Measurements from ENCODE around the gene PROB1.
"Not testable (repeated sequence)": the region's sequence is repeated elsewhere in the genome, so short reads cannot be mapped to it uniquely, and the experiment has no call there.

Gene PROB1

DNA sequence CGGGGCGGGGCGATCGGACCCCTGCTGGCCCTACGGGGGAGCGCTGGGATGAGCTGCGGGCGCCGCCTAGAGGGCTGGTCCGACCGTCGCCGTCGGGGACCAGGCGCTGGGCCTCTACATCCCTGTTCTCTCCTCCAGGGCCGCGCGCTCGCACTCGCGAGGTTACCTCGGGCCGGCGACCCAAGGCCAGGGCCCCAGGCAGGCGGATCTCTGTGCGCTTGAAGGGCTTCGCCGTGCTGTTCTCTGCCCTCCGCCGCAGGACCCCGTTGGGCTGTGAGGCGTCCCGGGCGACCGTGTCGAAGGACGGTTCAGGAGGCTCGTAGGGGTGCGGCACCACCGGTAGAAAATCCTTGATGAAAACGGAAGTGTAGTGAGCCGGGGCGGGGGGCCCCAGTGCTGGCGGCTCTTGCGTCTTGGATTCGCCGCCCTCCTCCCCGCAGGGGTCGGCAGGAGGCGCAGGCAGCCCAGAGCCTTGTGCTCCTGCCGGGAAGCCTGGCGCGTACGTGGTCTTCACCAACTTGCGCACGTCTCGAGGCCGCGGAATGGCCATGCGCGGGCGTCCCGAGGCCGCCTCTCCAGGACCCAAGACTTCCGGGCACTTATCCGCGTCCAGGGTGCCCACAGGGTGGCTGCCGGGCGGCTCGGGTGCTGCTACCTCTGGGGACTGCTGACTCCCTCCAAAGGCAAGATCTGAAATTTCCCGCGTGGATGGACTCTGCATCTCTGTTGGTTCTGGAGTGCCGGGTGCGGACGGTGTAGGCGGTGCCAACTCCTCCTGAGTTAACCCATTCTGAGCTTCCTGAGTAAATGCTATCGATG, 2.0 kb downstream of the PROB1 start:
- in situ Hi-C loops (cut with MboI; ENCODE audit: low sequenced_read_pairs): no loop called here

DNA sequence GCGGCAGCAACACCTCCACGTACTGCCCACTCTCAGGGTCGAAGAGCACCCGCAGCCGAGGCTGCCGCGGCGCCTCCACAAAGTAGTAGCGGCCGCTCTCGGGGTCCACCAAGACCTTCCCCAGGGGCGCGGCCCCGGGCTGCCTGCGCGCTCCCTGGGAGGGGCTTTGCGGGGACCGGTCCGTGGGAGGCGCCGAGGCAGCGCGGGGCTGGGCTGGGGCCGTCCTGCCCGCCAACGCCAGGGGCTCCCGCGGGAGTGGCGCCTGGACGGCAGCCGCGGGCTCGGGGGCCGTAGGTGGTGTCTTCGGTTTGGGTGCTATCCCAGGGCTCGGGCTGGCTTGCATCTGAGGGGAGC, 2.6 kb downstream of the PROB1 start:
- in situ Hi-C loops (cut with MboI; ENCODE audit: low sequenced_read_pairs): no loop called here

DNA sequence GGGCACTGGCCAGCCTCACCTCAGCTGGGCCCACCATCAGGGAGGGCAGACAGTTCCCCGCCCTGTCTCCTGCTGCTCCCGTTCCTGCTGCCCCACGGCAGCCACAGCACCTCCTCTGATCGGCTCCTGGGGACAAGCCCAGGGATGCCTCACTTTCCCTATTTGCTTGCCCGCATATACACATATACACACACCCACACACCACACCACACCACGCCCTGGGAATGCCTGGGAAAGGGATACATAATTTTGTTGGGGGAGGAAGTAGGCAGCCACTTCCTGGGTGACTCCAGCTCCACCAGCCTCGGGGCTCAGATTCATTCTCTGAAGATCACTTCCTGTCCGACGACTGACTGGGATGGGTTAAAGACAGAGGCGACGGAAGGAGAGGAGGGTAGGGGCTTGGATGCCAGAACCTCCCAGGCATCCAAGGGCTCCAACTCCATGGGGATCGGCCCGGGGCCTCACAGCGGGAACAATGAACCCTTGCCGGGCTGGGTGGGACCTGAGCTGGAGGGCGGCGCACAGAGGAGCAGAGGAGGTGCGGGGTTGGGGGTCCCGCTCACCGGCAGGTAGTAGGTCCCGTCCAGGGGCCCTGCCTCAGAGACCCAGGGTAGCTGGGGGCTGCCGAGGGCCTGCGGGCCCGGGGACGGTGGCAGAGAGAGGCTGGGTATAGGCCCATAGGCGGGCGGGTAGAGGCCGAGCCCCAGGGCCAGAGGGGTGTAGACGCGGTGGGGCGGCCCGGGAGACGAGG, 3.2 kb downstream of the PROB1 start:
- in situ Hi-C loops (cut with MboI; ENCODE audit: low sequenced_read_pairs): no loop called here

DNA sequence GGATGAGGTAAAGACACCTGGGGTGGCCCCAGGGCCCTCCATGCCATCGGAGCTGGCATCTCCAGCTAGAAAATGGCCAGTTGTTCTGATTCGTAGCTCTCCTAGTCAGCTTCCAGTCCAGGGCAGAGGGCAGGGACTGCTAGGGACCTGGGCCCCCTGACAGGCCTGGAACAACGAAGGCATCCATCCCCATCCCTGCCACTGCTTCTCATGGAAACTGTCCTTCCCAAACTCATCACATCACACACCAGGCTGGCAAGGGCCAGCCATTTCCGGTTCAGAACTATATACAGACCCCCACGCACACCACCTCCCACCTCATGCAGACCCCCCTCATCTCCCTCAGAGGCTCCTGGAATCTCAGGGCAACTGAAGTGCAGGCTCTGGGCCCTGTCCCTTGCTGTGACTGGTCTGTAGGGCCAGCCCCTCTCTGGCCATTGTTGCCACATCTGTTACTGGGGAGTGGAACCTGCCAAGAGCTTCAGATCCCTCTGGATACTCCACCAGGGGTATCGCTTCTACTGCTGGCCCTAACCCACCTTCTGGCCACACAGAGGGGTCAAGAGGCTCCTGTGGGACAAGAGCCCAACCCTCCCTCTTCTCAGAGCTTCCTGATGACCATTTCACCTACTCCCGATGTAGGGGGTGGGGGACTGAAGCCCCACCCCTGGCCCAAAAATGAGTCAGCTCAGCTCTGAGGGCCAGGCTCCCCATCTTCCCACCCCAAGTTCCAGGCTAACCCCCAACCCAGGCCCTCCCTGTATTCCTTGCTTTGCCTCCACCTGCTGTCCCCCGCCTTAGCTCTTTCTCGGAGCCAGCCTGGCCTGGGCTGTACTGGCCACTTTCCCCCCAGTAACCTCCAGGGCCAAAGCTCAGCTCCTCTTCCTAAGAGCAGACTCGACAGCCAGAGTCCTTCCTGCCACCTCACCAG, 4.0 kb downstream of the PROB1 start:
- in situ Hi-C loops (cut with MboI; ENCODE audit: low sequenced_read_pairs): no loop called here

DNA sequence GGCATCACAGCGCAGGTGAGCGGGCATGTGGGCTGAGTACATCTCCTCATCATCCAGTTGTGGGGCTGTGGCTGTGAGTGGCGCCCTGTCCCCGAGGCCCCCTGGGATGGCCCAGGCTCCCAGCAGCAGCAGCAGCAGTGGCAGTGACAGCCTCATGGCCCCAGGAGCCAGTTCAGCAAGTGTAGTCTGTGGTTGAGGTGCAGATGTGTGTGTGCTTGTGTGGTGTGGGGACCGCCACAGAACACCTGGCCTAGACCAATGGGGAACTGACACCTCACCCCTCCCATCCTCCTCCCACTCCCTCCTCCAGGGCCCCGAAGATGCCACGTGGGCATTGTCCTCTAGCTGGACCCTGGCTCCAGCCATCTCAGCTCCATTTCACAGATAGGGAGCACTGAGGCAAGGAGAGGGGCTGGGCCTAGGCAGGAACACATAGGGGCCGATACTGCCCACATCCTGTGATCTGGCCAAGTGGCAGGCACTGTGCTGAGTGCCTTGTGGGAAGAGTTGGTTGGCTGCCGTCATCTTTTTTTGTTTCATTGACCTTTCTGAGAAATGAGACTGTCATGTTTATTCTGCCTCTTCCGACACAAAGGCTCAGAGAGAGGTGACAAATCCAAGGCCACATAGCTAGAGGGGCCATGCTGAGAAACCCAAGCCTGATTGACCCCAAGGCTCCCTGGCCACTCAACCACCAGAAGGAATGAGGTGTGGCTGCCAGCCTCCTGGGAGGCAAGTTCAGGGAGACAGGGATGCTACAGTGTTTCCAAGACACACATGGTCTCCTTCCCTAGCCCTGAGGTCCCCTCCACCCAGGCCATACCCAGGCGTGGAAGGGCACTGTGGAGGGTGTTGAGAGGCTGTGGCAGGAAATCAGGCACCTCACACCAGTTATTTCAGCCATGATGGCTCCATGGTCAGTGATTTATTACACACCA, 4.9 kb downstream of the PROB1 start, which contains the start of gene MZB1:
MZB1 (minus strand) TSS at position 213 of the 938 bp plus-strand sequence; CDS start at position 156, 57 bp downstream.
- in situ Hi-C loops (cut with MboI; ENCODE audit: low sequenced_read_pairs): no loop called here

DNA sequence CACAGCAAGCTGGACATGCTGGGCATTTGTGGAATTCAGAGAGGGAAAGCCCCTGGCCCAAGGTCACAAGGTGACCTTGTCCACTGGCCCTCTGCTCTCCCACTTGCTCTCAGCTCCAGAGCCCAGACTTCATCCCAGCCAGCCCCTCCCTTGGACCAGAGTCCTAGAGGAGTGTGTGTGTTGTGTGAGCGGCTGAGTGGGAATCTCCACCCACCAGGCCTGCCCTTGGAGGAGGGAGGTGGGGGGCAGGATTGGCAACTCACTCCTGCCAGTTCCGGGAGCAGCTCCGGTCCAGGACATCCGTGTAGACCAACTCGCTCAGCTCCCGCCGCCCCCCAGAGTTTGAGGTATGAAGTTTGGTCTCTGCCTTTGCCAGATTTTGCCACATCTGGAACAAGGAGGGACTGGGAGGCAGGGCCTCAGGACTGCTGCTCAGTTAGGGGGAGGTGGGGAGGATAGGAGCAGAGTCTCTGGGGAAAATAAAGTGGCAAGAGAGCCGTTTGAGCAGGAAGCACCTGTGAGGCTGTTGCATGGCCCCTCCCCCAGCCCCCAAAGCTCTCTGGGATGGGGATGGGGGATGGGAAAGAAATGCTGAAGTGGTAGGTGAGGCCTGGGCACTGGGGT, 6.6 kb downstream of the PROB1 start:
- in situ Hi-C loops (cut with MboI; ENCODE audit: low sequenced_read_pairs): no loop called here

DNA sequence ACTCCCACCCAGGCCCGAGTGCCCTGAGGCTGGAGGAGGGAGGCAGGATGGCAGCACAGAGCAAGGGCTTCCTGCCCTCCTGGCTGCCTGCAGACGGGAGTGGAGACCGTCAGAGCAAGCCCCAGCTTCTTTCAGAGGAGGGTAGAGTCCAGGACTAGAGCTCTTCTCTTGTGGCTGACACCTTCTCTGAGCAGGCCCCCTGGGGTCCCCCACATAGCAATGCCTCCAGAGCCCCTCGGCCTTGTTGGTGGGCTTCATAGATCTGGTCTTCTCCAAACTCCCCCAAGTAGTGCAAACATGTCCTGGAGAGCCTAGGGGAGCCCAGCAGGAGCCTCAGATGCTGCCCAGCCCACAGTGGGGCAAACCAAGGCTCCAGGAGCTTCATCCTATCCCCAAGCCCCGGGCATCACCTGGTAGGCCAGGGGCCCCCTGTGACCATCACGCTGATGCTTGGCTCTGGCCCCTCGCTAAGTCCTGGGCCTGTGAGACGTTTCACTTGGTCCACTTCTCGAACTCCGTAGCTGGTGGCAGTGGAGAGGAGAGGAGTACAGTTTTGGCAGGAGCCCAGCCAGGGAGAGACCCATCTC, 7.2 kb downstream of the PROB1 start:
- in situ Hi-C loops (cut with MboI; ENCODE audit: low sequenced_read_pairs): no loop called here

DNA sequence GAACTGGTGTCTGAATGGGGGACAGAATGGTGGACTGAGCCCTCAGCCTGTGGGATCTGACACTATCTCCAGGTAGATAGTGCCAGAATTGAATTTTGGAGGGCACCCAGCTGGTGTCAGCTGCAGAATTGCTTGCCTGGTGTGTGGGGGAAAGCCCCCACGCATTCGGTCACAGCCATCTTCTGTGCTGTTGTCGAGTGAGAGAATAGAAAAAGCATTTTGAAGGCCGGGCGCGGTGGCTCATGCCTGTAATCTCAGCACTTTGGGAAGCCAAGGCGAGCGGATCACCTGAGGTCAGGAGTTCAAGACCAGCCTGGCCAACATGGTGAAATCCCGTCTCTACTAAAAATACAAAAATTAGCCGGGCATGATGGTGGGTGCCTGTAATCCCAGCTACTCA, 7.9 kb downstream of the PROB1 start:
- in situ Hi-C loops (cut with MboI; ENCODE audit: low sequenced_read_pairs): not testable (repeated sequence)

DNA sequence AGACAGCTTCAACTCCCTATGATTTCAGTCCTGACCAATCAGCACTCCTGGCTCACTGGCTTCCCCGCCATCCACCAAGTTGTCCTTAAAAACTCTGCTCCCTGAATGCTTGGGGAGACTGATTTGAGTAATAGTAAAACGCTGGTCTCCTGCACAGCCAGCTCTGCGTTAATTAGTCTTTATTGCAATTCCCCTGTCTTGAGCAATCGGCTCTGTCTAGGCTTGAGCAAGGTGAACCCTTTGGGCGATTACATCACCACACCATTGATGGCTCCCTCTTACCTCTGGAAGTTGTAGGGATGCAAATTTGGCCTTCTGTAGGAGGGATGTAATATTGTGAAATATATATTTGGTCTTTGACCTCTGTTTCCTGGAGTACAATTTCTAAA, 8.9 kb downstream of the PROB1 start:
- in situ Hi-C loops (cut with MboI; ENCODE audit: low sequenced_read_pairs): no loop called here

DNA sequence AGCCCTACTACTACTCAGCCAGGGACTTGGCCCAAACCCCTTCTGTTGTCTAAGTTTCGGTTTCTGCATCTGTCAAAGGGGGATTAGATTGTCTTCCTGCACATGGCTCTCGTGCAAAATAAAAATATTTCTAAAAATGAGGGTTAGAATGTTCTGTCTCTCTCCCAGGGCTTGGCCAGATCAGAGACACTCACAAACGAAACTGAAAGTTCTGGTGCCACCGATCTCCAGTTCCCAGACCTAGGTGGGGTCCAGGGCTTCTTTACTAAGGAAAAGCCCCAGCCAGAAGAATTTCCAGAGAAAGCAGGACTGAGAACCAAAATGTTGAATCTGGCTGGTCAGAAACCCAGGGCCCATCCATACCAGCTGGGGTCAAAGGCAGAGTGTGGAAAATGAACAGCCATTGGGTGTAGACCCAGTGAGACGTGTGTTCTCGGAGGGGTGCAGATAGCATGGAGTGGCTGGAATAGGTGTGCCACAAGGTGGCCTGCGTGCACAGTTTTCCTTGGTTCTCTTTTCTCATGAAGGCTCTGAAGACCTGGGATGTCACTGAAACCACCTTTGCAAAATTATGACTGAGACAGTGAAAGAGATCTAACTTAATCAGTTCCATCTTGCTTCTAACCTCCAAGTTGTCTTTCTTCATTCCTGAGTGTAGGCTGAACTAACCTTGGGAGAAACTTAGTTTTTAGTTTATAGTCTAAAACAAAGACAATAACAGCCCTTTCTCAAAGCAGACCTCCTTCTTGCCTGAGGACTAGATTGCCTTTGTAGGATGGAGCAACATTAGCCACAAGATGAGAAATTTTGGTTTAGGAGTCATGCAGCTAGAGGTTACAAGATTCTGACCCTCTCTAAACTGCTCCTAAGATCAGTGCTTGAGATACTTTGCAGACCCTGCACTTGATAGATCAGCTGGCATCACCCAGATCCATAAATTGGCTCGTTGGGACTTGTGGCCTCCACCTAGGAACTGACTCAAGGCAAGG, 9.5 kb downstream of the PROB1 start:
- in situ Hi-C loops (cut with MboI; ENCODE audit: low sequenced_read_pairs): no loop called here

DNA sequence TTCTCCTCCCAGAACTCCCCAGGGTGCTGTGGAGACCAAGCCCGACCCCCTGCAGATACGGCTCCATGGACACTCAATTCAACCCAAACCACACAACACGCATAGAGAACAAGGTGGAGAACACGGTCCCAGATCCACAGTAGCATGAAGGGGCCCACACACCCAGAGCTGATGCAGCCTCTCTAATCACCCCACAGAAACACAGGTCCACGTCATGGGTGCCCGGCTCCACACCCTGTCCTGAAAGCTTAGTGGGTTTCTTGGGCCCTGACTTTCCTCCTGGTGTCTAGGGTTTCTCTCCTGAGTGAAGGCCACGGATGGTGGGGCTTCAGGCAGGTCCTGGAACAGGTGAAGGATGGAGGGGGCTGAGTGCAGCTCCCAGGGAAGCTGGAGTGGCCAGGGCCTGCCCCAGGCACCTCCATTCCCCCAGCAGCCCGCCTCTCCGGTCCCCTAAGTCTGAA, 10.3 kb downstream of the PROB1 start:
- in situ Hi-C loops (cut with MboI; ENCODE audit: low sequenced_read_pairs): no loop called here

DNA sequence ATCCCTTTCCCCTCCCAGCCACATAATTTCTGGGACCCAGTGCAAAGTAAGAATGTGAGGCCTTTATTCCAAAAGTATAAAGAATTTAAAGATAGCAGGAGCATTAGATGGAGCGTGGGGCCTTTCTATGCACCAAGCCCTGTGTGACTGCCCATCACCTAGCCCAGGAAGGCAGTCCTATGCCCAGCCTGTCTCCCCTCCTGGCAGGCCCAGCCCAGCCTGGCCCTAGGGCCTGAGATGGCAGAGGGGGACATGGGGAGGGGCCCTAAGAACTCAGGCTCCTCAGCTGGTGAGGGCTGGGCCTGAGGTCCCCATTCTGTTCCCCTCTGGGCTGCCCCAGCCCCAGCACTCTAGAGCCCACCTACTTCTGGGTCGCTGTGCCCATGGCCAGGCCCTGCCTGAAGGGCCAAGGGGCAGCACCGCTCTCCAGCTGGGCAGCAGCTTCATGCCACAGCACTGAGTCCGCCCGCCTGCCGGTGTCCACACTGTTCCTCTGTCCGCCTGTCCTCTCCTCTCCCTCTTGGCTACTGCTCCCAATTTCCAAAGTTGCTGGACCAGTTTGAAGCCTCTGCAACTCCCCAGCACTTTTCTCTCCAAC, 10.8 kb downstream of the PROB1 start:
- in situ Hi-C loops (cut with MboI; ENCODE audit: low sequenced_read_pairs): no loop called here

DNA sequence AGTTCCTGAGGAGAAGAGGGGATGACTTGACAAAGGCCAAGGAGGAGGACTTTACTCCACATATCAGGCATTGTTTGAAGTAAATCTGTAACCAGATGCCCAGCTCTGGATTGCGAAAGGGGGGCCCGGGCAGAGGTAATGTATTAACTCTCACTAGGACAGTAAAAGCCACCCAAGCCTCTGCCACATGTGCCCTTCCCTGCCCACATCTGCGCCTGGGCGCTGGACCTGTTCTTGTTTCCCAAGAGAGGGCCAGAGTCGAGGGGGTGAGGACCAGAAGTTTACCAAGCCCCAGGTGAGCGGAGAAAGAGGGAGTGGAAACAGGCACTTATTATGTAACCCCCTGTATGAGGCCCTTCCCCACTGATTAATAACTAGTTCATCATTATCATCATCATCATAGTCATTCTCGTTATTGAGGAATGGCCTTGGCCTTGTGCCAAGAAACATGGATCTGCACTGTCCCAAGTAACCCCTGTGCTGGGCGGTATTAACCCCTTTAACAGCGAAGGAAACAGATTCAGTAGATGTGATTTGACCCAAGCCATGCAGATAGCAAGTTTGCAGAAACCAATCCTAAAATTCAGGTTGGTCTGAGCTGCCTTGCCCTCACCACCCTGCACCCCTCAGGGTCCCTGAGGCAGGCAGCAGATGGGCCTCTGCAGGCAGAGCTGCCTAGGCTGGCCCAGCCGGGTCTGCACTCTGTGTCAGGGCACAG, 11.5 kb downstream of the PROB1 start, which contains the start of gene SLC23A1:
SLC23A1 (minus strand) TSS at position 23 of the 718 bp plus-strand sequence. CDS start 44 bp downstream, outside the sequence.
- in situ Hi-C loops (cut with MboI; ENCODE audit: low sequenced_read_pairs): no loop called here

DNA sequence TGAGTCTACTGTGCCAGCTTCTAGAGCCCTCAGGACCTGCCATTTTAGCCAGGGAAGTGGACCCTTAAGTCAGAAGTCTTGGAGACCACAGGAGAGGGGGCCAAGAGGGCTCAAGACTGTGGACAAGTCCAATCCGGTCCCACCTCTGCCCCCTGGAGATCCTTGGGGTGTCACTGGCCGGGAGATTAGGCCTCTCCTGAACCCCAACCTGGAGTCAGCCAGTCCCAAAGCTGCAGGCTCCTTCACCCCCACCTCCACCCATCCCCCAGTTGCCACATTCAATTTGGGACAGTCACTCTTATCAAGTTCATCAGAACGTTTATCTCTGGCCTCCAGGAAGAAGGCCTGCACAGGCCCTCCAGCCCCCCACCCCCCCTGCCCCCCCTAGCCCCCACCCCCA, 12.1 kb downstream of the PROB1 start:
- in situ Hi-C loops (cut with MboI; ENCODE audit: low sequenced_read_pairs): no loop called here

DNA sequence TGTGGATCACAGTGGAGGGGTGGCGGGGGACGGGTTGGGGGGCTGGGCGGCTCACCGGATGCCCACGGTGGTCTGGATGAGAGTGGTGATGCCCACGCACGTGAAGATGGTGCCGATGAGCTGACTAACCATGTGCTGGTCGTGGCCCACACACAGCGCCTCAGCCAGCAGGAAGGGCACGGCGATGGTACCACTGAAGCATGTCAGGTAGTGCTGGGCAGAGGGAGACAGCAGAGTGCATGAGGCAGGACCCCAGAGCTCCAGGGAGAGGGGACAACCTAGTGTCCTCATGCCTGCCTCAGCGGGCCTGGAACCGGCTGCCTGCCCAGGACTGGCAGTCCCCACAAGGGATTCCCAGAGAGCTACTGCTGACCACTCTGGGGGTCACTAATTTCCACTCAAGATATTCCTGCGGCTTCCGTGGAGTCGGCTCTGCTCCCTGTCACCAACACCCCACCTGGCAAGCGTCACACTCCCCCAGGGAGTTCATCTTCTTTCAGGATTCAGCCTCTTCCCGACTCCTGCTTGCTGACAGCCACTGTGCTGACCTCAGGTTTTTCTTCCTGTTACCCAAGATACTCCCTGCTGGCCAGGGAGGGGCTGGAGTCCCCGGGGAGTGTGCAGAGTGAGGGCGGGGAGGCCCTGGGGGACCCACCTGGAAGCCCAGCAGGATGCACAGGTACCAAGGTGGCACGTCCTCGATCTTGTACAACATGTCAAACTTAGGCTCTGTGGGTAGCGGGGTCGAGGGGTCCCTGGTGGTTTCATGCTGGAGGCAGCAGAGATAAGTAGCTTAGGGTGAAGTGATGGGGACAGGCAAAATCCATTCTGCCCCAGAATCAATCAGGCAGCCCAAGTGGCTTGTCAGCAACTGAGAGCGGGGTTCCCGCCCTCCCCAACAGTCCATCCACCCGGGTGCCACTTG, 12.8 kb downstream of the PROB1 start:
- in situ Hi-C loops (cut with MboI; ENCODE audit: low sequenced_read_pairs): no loop called here

All from hTERT RPE-1 (cell line).